SW480 (cell line): ENCODE data around the gene COTL1.

ENCODE experiments used
- DNase-seq: peaks from one replicate; pipeline ENCODE4 v3.0.0-alpha.2; 2016; ENCODE audit warnings: low spot score

COTL1 gene

GRCh38 chr16:84548971-84549844 lies 68.7 kb downstream of the COTL1 start:
- no peak for DNase-seq

- DNase-seq, result no peak
Measured at GRCh38 chr16:84548508-84548907, 69.4 kb downstream of the COTL1 start.

- DNase-seq, result no peak
Measured at GRCh38 chr16:84547546-84548061, 70.3 kb downstream of the COTL1 start.

GRCh38 chr16:84546669-84547545 lies 71.0 kb downstream of the COTL1 start:
- no peak for DNase-seq

- no peak for DNase-seq
Measured at GRCh38 chr16:84545114-84545737, 72.7 kb downstream of the COTL1 start.

GRCh38 chr16:84544031-84544773 lies 73.7 kb downstream of the COTL1 start:
- DNase-seq, result no peak

- DNase-seq, result no peak
Measured at GRCh38 chr16:84543253-84543652, 74.6 kb downstream of the COTL1 start.

- DNase-seq, result no peak
Measured at GRCh38 chr16:84541999-84542817, 75.7 kb downstream of the COTL1 start.

GRCh38 chr16:84540194-84540593 lies 77.7 kb downstream of the COTL1 start:
- no peak for DNase-seq

- DNase-seq, result no peak
Measured at GRCh38 chr16:84538222-84538840, 79.5 kb downstream of the COTL1 start.

GRCh38 chr16:84537491-84538151 lies 80.3 kb downstream of the COTL1 start:
- no peak for DNase-seq

- peak; percentile 85 for DNase-seq
Measured at GRCh38 chr16:84535851-84536250, 82.0 kb downstream of the COTL1 start.

- peak; percentile 89 for DNase-seq
Measured at GRCh38 chr16:84535408-84535807, 82.5 kb downstream of the COTL1 start.

GRCh38 chr16:84534815-84535214 lies 83.1 kb downstream of the COTL1 start:
- DNase-seq, result no peak

- no peak for DNase-seq
Measured at GRCh38 chr16:84532855-84533486, 84.9 kb downstream of the COTL1 start.

- peak; percentile 84 for DNase-seq
Measured at GRCh38 chr16:84532291-84532724, 85.6 kb downstream of the COTL1 start.

GRCh38 chr16:84531671-84532111 lies 86.2 kb downstream of the COTL1 start:
- no peak for DNase-seq

- DNase-seq, result no peak
Measured at GRCh38 chr16:84530590-84530989, 87.3 kb downstream of the COTL1 start.

GRCh38 chr16:84529607-84530006 lies 88.3 kb downstream of the COTL1 start:
- DNase-seq, result no peak
